GM19035 (cell line): Measurements from ENCODE around the gene MTARC1.

ENCODE experiments used
- ATAC-seq: cut with Tn5 transposase; IDR thresholded peaks from one replicate; pipeline ENCODE4 v1.9.1; 2021; ENCODE audit not compliant: unreplicated experiment

Gene MTARC1

GRCh38 chr1:220827445-220828178 is 40.9 kb downstream of the MTARC1 start:
- ATAC-seq = no peak

DNA sequence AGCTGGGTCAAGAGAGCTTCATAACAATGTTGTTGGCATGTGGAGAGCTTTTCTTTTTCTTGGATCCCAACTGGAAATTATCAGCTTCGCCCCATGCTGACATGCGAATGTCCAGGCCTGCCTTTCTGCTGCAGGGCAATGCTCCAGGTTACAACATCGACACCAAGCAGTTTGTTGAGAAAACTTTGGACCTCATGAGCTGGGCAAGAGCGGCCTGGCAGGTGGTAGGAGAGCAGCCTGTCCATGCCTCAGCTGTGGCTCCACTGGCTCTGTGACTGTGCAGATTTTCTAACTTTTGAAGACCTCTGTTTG is 41.4 kb downstream of the MTARC1 start:
- no peak for ATAC-seq

- ATAC-seq = no peak
These were observed 42.4 kb downstream of the MTARC1 start for GRCh38 chr1:220828950-220829586.

- no peak for ATAC-seq
These were observed 46.7 kb downstream of the MTARC1 start for GRCh38 chr1:220833436-220833835.

DNA sequence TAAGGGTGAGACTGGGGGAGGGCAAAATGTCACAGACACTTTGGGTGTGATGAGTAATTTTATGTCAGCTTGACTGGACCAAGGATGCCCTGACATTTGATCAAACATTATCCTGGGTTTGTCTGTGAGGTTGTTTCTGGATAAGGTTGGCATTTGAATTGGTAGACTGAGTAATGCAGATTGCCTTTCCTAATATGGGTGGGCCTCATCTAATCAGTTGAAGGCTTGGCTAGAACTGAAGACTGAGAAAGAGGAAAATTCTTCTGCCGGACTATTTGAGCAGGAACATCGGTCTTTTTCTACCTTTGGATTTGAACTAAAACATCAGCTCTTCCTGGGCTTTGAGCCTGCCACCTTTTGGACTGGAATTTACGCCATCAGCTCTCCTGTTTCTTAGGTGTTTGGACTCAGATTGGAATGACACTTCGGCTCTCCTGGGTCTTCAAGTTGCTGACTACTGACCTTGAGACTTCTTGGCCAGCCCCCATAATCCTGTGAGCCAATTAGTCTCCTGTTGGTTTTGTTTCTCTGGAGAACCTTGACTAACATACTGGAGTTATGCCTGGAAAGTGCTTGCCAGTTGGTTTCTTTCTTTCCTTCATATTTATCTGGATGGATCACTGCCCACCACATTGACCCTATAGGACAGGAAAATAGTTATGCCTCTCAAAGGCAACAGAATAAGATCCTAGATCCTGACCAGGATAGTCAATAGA is 47.6 kb downstream of the MTARC1 start:
- no peak for ATAC-seq
